Prostate gland (tissue), 2 donors: Measurements from ENCODE around the gene REV3L.

Experiments
- POLR2A ChIP-seq: fragments of 450-650 bp; IDR thresholded peaks from one replicate; pipeline ENCODE4 v1.6.1; 2016; ENCODE audit warnings: antibody characterized with exemption, mild to moderate bottlenecking
- POLR2AphosphoS5 ChIP-seq: sonication (generic); formaldehyde crosslinking; IDR thresholded peaks from one replicate; pipeline ENCODE4 v1.6.1; 2017; ENCODE audit warnings: antibody characterized with exemption
- TF ChIP-seq, protein P1 (sequence below), 4 experiments: fragments of 200-600 bp in 2 of 4; fragments of 450-650 bp in 2 of 4; sonication (generic) in 2 of 4; IDR thresholded peaks; 1 replicate in 3 of 4; 2 replicates in 1 of 4; pipeline ENCODE4 v1.5.1; 2016 to 2019; ENCODE audit warnings: antibody characterized with exemption in 4 of 4, mild to moderate bottlenecking in 2 of 4, moderate library complexity in 2 of 4

DNA sequence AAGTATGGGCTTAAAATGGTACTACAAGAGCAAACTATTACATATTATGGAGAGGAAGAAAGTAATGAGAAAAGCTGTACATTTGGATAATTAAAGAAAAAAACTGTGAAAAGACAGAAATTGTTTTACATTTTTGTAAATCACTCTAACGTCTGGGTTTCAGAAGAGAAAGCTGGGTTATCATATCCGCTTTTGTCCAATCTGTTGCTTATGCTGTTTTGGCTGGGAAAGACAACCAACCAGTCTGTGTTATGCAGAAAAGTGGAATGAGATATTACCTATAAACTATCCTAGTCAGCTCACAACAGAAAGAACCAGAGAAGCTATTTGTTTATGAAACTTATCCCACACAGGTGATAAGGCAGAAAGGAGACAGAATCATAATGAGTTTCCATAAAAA lies 32.4 kb downstream of the REV3L start:
- TF ChIP-seq POLR2A (no peak), POLR2AphosphoS5 (no peak)
- TF ChIP-seq, protein P1, sequence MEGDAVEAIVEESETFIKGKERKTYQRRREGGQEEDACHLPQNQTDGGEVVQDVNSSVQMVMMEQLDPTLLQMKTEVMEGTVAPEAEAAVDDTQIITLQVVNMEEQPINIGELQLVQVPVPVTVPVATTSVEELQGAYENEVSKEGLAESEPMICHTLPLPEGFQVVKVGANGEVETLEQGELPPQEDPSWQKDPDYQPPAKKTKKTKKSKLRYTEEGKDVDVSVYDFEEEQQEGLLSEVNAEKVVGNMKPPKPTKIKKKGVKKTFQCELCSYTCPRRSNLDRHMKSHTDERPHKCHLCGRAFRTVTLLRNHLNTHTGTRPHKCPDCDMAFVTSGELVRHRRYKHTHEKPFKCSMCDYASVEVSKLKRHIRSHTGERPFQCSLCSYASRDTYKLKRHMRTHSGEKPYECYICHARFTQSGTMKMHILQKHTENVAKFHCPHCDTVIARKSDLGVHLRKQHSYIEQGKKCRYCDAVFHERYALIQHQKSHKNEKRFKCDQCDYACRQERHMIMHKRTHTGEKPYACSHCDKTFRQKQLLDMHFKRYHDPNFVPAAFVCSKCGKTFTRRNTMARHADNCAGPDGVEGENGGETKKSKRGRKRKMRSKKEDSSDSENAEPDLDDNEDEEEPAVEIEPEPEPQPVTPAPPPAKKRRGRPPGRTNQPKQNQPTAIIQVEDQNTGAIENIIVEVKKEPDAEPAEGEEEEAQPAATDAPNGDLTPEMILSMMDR (IDR thresholded peaks at IDR 0.05), result no peak
